ENCODE measurements around the gene FCF1.

GRCh38 chr14:74673768-74674167, 39.2 kb upstream of the FCF1 start:
- TF ChIP-seq CTCF (IDR thresholded peaks at IDR 0.05), result no peak
- TF ChIP-seq EP300 (IDR thresholded peaks at IDR 0.05), result no peak
- TF ChIP-seq POLR2A (IDR thresholded peaks at IDR 0.05), result no peak
